GM18870 (cell line): ENCODE results near the gene PML.
A peak's percentile ranks its signal among the peaks of the same experiment; 100 is the strongest.

Experiments
- ATAC-seq: cut with Tn5 transposase; IDR thresholded peaks from one replicate; pipeline ENCODE4 v1.9.1; 2021; ENCODE audit warnings: moderate library complexity; ENCODE audit not compliant: unreplicated experiment

PML gene

GRCh38 chr15:73985101-73985873, 9.2 kb upstream of the PML start:
- no peak for ATAC-seq

- no peak for ATAC-seq
These were observed 8.3 kb upstream of the PML start for GRCh38 chr15:73986055-73986775.

- no peak for ATAC-seq
These were observed 7.8 kb upstream of the PML start for GRCh38 chr15:73986776-73987056.

GRCh38 chr15:73987250-73987649, 7.3 kb upstream of the PML start:
- ATAC-seq, result no peak

- no peak for ATAC-seq
These were observed 6.7 kb upstream of the PML start for GRCh38 chr15:73987681-73988444.

- ATAC-seq, result no peak
These were observed 6.0 kb upstream of the PML start for GRCh38 chr15:73988445-73988969.

- no peak for ATAC-seq
These were observed 5.3 kb upstream of the PML start for GRCh38 chr15:73989001-73989798.

- ATAC-seq, result no peak
These were observed 4.1 kb upstream of the PML start for GRCh38 chr15:73990250-73991005.

- ATAC-seq, result no peak
These were observed 3.3 kb upstream of the PML start for GRCh38 chr15:73991260-73991659.

- peak; percentile 31 for ATAC-seq
These were observed 2.6 kb upstream of the PML start, which contains the start of gene STOML1 for GRCh38 chr15:73991726-73992593. STOML1 (minus strand) TSS chr15:73992295; CDS start chr15:73992223, 72 bp downstream.

- ATAC-seq, result no peak
These were observed 2.0 kb upstream of the PML start for GRCh38 chr15:73992594-73992898.

GRCh38 chr15:73993211-73993994, 1.1 kb upstream of the PML start:
- ATAC-seq, result no peak

- ATAC-seq, result no peak
These were observed 551 bp downstream of the PML start for GRCh38 chr15:73994912-73995622.

GRCh38 chr15:73996267-73996666, 1.8 kb downstream of the PML start:
- ATAC-seq, result no peak

- peak; percentile 30 for ATAC-seq
These were observed 2.4 kb downstream of the PML start for GRCh38 chr15:73996939-73997338.

GRCh38 chr15:73997986-73998385, 3.5 kb downstream of the PML start:
- ATAC-seq, result no peak

GRCh38 chr15:74006774-74007639, 12.5 kb downstream of the PML start:
- no peak for ATAC-seq
